ENCODE results near the gene PHACTR2.

DNA sequence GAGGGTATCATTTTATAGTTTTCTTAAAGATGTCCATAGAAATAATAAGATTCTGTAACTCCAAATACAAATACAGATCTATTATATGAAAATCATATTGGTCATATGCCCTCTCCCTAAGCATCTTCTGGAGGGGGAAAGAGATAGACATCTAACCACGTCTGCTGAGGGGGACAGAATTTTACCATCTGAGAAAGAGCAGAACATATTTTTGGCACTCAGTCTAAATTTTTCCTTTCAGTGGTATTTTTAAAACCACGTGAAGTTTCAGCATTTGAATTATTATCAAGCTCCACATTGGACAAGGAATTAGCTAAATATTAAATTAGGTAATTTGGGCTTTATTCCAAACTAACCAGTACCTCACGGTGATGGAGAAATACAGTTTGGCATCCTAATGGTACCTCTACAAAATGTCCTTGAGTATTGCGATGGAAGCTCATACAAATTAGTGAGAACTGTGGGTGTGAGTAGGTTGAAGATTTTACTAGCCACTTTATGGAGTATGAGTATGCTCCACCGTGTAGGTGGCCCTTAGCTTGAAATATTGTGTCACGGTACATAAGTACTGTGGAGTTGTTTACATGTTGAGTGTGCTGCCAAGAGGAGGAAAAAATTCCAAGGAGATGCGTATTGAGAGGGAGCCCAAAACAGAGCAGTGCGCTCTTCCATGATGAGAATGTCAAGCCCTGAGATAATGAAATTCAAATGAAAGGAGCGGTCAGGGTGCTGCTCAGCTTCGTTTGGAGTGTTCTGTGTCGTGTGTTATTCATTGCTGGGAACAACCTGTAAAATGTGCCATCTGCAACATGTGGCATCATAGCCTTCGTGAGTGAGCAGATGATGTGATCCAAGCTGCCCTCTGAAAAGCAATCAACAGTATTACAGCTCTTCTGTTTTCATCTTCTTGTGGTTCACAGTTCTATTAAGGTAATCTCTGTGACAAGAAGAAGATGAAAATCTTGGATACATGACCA lies 48.4 kb upstream of the PHACTR2 start:
- TF ChIP-seq, protein P1, sequence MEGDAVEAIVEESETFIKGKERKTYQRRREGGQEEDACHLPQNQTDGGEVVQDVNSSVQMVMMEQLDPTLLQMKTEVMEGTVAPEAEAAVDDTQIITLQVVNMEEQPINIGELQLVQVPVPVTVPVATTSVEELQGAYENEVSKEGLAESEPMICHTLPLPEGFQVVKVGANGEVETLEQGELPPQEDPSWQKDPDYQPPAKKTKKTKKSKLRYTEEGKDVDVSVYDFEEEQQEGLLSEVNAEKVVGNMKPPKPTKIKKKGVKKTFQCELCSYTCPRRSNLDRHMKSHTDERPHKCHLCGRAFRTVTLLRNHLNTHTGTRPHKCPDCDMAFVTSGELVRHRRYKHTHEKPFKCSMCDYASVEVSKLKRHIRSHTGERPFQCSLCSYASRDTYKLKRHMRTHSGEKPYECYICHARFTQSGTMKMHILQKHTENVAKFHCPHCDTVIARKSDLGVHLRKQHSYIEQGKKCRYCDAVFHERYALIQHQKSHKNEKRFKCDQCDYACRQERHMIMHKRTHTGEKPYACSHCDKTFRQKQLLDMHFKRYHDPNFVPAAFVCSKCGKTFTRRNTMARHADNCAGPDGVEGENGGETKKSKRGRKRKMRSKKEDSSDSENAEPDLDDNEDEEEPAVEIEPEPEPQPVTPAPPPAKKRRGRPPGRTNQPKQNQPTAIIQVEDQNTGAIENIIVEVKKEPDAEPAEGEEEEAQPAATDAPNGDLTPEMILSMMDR (IDR thresholded peaks at IDR 0.05), result no peak
- no peak for TF ChIP-seq POLR2A (IDR thresholded peaks at IDR 0.05)
